ENCODE results near the gene DVL1.

Gene DVL1

DNA sequence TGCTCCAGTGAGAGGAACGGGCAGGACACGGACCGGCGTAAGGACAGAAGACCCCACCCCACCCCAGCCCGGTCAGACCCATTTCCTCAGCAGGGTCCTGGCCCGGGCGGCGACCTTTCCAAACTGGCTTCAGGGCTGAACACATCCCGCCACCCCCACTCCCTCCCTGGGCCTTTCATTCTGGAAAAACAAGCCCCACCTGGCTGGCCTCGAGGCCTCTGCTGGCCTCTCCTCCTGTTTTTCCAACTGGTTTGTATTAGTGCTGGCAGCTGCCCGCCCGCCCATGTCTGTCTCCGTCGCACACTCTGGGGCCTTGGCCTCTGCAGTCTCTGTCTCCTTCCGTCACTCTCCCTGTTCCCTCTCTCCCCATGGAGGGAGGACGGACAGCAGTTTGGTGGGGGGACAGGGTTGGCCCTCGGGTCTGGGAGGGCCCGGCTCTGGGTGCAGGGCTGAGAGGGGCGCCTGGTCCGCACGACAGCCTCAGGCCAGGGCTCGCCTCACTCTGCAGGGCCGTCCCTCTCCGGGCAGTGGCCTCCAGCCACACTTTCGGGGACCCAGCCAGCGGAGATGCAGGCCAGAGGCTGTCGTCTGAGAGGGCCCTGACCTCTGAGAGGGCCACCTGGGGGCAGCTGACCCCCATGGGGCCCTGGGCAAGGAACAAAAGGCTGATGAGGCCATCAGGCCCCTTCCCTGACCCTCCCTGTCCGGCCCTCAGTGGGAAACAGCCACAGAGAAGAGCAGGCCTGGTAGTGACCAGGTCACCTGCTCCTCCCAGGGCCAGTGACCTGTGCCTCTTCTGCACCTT, 10.6 kb upstream of the DVL1 start:
- no peaks in the 10 kb centered on the region for H3K4me1 ChIP-seq (ENCODE audit: insufficient read depth, low read length, poor library complexity, severe bottlenecking)
- TF ChIP-seq, protein P1, sequence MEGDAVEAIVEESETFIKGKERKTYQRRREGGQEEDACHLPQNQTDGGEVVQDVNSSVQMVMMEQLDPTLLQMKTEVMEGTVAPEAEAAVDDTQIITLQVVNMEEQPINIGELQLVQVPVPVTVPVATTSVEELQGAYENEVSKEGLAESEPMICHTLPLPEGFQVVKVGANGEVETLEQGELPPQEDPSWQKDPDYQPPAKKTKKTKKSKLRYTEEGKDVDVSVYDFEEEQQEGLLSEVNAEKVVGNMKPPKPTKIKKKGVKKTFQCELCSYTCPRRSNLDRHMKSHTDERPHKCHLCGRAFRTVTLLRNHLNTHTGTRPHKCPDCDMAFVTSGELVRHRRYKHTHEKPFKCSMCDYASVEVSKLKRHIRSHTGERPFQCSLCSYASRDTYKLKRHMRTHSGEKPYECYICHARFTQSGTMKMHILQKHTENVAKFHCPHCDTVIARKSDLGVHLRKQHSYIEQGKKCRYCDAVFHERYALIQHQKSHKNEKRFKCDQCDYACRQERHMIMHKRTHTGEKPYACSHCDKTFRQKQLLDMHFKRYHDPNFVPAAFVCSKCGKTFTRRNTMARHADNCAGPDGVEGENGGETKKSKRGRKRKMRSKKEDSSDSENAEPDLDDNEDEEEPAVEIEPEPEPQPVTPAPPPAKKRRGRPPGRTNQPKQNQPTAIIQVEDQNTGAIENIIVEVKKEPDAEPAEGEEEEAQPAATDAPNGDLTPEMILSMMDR (conservative IDR thresholded peaks at IDR 0.05; ENCODE audit: low read length), result no peak
- no peak for TF ChIP-seq EZH2phosphoT487 (IDR thresholded peaks at IDR 0.05; ENCODE audit: borderline replicate concordance)

DNA sequence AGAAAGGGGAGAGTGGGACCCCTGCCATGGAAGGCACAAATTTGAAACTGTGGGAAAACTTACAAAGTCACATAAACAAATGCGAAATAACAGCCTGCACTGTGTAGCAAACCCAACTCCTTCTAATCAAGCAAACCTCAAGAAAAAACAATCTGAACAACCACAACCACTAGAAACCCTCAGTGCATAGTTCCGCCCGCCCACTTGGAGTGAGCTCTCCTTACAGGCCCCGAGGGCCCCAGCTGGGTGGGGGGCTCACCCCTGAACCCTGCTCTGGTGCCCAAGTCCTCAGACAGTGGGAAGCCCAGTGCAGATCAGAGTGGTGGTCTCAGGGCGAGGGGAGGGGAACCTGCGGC, 10.1 kb upstream of the DVL1 start:
- Histone ChIP-seq H3K9ac (ENCODE audit: low read depth, low read length, poor library complexity, severe bottlenecking) (no peak overlapping the region), H3K4me3 (ENCODE audit: low read length, poor library complexity, severe bottlenecking) (no peak overlapping the region), H4K20me1 (ENCODE audit: insufficient read depth, low read length, poor library complexity, severe bottlenecking) (no peaks in the 10 kb centered on the region), H3K4me2 (ENCODE audit: low read depth, low read length, poor library complexity, severe bottlenecking) (no peak overlapping the region), H2AFZ (ENCODE audit: low read length) (no peak overlapping the region), H3F3A (ENCODE audit: low read depth) (no peaks in the 10 kb centered on the region), H3K4me1 (ENCODE audit: insufficient read depth, low read length, poor library complexity, severe bottlenecking) (no peaks in the 10 kb centered on the region), H3K36me3 (ENCODE audit: insufficient read depth, low read length) (no peaks in the 10 kb centered on the region), H3K27me3 (ENCODE audit: insufficient read depth, low read length, poor library complexity, severe bottlenecking) (no peaks in the 10 kb centered on the region), H3K9me3 (ENCODE audit: insufficient read depth, low read depth, low read length) (no peaks in the 10 kb centered on the region), H3K9me2 (replicated peaks; ENCODE audit: low read depth, low read length) (no peaks in the 10 kb centered on the region), H3K79me2 (ENCODE audit: insufficient read depth, low read length) (no peaks in the 10 kb centered on the region)
- TF ChIP-seq EZH2phosphoT487 (IDR thresholded peaks at IDR 0.05; ENCODE audit: borderline replicate concordance), result no peak
- TF ChIP-seq, protein P1 (conservative IDR thresholded peaks at IDR 0.05; ENCODE audit: low read length), result no peak

More for the DNA sequence above, 10.6 kb upstream of the DVL1 start:
- Histone ChIP-seq H3K36me3 (ENCODE audit: insufficient read depth, low read length) (no peaks in the 10 kb centered on the region), H3K9me3 (ENCODE audit: insufficient read depth, low read depth, low read length) (no peaks in the 10 kb centered on the region), H3F3A (ENCODE audit: low read depth) (no peaks in the 10 kb centered on the region), H3K4me3 (ENCODE audit: low read length, poor library complexity, severe bottlenecking) (no peak overlapping the region), H4K20me1 (ENCODE audit: insufficient read depth, low read length, poor library complexity, severe bottlenecking) (no peaks in the 10 kb centered on the region), H3K79me2 (ENCODE audit: insufficient read depth, low read length) (no peaks in the 10 kb centered on the region), H2AFZ (ENCODE audit: low read length) (no peak overlapping the region), H3K9me2 (replicated peaks; ENCODE audit: low read depth, low read length) (no peaks in the 10 kb centered on the region), H3K27me3 (ENCODE audit: insufficient read depth, low read length, poor library complexity, severe bottlenecking) (no peaks in the 10 kb centered on the region), H3K9ac (ENCODE audit: low read depth, low read length, poor library complexity, severe bottlenecking) (no peak overlapping the region), H3K4me2 (ENCODE audit: low read depth, low read length, poor library complexity, severe bottlenecking) (no peak overlapping the region)

DNA sequence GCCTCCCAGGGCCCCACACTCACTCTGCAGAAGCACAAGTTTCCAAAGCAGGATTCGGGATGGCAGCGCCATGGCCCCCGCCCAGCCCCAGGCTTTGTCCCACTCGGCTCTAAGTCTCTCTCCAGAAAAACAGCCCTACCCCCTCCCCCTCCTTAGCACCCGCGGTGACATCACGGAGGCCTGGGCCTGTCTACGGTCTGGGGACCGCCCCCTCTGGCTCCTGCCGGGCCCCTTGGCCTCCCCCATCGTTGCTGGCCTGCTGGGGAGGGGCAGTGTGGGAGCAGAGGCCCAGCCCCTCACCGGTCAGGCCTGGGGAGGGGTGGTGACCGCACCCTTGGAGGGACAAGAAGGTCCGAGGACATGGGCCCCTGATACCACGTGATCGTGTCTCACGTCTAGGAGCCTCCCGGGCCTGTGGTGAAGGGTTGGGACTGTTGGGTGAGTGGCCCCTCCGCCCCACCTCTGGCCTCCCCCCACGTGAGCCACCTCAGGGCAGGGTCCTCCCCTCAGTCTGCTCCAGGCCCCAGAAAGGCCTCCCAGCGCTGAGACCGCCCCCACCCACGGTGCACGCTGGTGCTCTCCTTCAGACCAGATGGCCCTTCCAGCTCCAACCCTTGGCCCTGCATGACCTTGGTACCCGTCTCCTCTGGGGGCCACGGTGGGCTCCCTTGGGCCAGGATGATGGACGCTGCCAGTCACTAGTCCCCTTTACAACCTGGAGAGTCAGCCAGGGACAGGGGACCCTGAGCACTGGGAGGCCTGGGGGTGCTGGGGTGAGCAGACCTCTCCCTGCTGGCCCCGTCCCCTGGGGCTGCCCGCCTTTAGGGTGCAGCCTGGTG, 9.4 kb upstream of the DVL1 start, which contains the start of gene MXRA8:
MXRA8 (minus strand) TSS at position 123 of the 839 bp plus-strand sequence; CDS start at position 72, 51 bp downstream.
- Histone ChIP-seq H3K9me2 (replicated peaks; ENCODE audit: low read depth, low read length) (no peaks in the 10 kb centered on the region), H3F3A (ENCODE audit: low read depth) (no peaks in the 10 kb centered on the region), H3K4me3 (ENCODE audit: low read length, poor library complexity, severe bottlenecking) (no peak within 1 kb of the TSS), H3K4me1 (ENCODE audit: insufficient read depth, low read length, poor library complexity, severe bottlenecking) (no peaks in the 10 kb centered on the region), H3K27me3 (ENCODE audit: insufficient read depth, low read length, poor library complexity, severe bottlenecking) (no peaks in the 10 kb centered on the region), H2AFZ (ENCODE audit: low read length) (no peak within 1 kb of the TSS), H3K9ac (ENCODE audit: low read depth, low read length, poor library complexity, severe bottlenecking) (no peak within 1 kb of the TSS), H3K4me2 (ENCODE audit: low read depth, low read length, poor library complexity, severe bottlenecking) (no peak within 1 kb of the TSS), H3K9me3 (ENCODE audit: insufficient read depth, low read depth, low read length) (no peaks in the 10 kb centered on the region), H3K79me2 (ENCODE audit: insufficient read depth, low read length) (no peaks in the 10 kb centered on the region), H3K36me3 (ENCODE audit: insufficient read depth, low read length) (no peaks in the 10 kb centered on the region), H4K20me1 (ENCODE audit: insufficient read depth, low read length, poor library complexity, severe bottlenecking) (no peaks in the 10 kb centered on the region)
- TF ChIP-seq, protein P1 (conservative IDR thresholded peaks at IDR 0.05; ENCODE audit: low read length), result no peak
- TF ChIP-seq EZH2phosphoT487 (IDR thresholded peaks at IDR 0.05; ENCODE audit: borderline replicate concordance), result no peak
